WI38 (cell line): ENCODE results near the gene ITIH6.
A peak's percentile ranks its signal among the peaks of the same experiment; 100 is the strongest.

ENCODE experiments used
- H3K4me3 ChIP-seq: 2 replicates; pipeline ENCODE4 v1.5.1; 2011; ENCODE audit warnings: low read depth, mild to moderate bottlenecking, control low read depth, low read length
- TF ChIP-seq, protein P1 (sequence below): IDR thresholded peaks from 2 replicates; pipeline ENCODE4 v1.5.1; 2012; ENCODE audit warnings: low read depth, mild to moderate bottlenecking, control low read depth, low read length

Gene ITIH6

DNA sequence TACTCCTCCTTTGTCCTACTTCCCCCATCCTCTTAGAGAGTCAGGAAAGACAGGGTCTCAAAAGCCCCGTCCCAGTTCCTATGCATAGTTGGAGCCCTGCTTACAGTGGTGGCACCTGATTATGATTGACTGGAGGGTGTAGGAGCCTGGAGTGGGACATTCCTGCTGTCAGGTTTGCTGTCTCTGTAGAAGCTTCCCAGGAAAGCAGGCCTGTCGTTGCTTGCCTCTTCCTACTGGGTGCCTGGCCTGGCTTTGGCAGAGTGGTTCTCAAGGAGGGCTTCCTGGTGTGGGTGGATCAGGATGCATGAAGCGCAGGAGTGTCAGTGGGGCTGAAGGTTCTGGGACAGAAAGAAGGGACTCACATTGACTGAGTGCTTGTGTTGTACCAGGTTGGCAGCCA lies 14.3 kb upstream of the ITIH6 start:
- TF ChIP-seq, protein P1, sequence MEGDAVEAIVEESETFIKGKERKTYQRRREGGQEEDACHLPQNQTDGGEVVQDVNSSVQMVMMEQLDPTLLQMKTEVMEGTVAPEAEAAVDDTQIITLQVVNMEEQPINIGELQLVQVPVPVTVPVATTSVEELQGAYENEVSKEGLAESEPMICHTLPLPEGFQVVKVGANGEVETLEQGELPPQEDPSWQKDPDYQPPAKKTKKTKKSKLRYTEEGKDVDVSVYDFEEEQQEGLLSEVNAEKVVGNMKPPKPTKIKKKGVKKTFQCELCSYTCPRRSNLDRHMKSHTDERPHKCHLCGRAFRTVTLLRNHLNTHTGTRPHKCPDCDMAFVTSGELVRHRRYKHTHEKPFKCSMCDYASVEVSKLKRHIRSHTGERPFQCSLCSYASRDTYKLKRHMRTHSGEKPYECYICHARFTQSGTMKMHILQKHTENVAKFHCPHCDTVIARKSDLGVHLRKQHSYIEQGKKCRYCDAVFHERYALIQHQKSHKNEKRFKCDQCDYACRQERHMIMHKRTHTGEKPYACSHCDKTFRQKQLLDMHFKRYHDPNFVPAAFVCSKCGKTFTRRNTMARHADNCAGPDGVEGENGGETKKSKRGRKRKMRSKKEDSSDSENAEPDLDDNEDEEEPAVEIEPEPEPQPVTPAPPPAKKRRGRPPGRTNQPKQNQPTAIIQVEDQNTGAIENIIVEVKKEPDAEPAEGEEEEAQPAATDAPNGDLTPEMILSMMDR: no peak
- H3K4me3 ChIP-seq: no peak overlapping the region

DNA sequence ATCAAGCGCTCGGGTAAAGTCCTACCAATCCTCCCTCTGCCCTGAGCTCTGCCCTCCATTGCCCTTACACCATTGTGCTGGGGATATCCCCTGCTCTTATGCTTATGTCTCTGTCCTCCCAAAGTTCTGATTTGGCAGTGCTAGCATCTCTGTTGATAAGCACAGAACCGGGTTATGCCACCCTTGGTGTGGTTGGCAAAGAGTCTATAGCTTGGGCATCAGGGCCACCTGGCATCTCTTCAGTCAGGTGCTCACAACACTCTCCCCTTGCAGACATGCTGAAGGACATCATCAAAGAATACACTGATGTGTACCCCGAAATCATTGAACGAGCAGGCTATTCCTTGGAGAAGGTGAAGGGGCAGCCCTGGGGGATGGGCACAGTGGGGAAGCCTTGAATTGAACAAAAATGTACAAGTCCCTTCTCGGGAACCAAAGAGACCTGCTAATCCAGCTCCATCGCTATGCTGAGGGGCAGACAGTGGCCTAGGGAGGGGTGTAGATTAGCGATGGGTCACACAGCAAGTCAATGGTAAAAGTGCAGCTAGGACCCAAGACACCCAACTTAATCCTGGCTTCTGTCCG lies 13.3 kb upstream of the ITIH6 start:
- TF ChIP-seq, protein P1: no peak
- no peak overlapping the region for H3K4me3 ChIP-seq

DNA sequence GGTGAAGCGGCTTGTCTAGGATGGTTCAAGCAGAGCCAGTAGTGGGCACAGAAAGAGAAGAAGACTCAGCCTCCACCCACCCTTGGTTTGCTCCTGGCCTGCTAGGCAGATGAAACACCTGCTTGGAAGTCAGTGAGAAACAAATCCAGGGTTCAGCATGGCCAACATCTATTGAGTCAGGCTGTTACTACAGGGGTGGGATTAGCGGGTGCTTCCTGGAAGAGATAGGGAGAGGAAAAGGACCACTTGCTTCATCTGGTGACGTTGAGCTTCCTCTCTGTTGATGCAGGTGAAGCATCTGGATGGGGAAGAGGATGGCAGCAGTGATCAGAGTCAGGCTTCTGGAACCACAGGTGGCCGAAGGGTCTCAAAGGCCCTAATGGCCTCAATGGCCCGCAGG lies 12.5 kb upstream of the ITIH6 start:
- peak overlapping the region; percentile 77 for H3K4me3 ChIP-seq
- TF ChIP-seq, protein P1: no peak

DNA sequence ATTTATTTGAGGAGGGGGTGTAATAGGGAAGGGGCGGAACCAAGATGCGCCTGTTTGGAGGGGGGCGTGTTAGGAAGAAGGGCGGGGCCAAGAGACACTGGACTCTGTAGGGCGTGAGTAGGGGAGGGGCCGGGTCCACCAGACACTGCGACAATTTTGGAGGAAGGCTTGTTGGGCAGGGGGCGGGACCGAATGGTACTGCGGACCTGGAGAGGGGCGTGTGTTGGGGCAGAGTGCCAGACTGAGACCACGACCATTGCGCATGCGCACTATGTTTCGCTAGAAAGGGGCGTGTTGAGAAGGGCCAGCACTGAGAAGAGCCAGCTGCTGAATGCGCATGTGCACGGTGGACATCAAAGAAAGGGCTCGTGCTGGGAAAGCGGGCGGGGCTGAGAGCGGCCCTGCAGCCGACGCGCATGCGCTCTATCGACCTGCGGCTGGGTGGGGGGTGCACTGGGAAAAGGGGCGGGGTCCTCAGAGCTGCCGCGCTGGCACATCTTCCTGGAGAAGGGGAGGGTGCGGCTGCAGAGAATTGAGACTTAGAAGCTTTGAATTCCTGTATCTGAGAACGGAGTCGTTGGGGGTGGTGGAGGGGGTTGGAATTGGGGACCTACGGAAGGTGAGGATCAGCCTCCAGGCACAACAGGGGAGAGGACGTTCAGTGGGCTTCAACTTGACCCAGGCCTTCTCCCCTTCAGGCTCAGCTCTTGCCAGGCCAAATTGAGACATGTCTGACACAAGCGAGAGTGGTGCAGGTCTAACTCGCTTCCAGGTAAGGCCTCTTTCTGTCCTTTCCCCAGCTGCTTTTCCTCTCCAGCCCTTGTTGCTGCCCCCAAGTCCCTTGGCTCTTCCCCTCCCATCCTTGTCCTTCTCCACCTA lies 10.8 kb upstream of the ITIH6 start:
- TF ChIP-seq, protein P1: no peak
- peak overlapping the region; percentile 77 for H3K4me3 ChIP-seq

DNA sequence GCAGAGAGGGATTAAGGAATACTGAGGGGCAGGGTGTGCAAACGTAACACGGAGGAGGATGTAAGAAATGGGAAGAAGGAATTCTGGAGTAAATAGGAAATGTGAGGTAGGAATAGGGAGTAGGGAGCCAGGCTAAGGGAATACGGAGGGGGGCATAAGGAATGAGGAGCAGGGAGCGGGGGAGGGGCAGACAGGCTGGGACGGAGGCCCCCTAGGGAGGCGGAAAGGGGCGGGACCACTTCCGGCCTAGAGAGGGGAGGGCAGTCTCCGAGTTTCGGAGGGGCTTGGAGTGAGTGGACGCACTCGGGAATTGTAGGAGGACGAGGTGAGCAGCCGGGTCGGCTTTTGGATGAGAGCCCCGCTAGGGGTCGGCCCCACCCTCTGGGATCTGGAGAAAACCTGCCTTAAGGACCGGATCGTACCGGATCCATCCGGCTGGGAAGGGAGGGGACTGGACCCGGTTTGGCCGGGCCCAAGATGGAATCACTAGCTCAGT lies 10.1 kb upstream of the ITIH6 start:
- TF ChIP-seq, protein P1: no peak
- peak overlapping the region; percentile 77 for H3K4me3 ChIP-seq

DNA sequence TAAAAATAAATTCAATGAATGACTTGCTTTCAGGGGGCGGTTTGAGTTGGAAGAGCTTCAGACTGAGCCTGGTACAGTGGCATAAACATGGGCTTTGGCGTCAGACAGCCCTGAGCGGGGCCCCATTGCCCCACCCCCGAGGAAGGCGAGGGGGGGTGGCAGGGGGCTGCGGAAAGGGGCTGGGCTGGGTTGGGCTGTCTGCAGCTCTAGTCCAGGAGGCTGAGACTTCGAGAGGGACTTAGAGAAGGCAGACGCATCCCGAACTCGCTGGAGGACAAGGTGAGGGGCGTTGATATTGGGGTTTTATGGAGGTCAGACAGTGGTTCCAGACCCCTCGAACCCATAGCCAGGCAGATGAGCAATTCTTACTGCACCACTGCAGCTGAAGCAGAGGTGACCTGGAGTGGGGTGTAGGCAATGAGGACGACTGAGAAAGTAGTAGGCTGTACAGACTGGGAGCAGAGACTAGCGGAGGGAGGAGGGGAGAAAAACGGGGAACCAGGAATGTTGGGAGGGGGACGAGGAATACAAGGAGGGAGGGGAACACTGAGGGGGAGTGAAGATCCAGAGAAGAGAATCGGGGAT lies 9.6 kb upstream of the ITIH6 start, which contains the start of gene MAGED2:
TSS of gene MAGED2 (plus strand) at position 222 of the 585 bp plus-strand sequence. CDS start 1,587 bp downstream, outside the sequence.
- H3K4me3 ChIP-seq: peak within 1 kb of the TSS; percentile 77
- TF ChIP-seq, protein P1: no peak
